Epidermal melanocyte (primary cell): ENCODE results near the gene HID1.
"Not testable (repeated sequence)": the region's sequence is repeated elsewhere in the genome, so short reads cannot be mapped to it uniquely, and the experiment has no call there.

Source experiments
- DNase-seq: peaks from one replicate; pipeline ENCODE4 v3.0.0; 2011; ENCODE audit warnings: low spot score; ENCODE audit not compliant: insufficient read length

The HID1 gene

GRCh38 chr17:74922694-74923537 lies 49.6 kb downstream of the HID1 start, which contains the start of gene USH1G:
Gene USH1G (minus strand): TSS chr17:74923255. CDS start chr17:74923073, 182 bp downstream.
- peak; percentile 52 for DNase-seq

DNA sequence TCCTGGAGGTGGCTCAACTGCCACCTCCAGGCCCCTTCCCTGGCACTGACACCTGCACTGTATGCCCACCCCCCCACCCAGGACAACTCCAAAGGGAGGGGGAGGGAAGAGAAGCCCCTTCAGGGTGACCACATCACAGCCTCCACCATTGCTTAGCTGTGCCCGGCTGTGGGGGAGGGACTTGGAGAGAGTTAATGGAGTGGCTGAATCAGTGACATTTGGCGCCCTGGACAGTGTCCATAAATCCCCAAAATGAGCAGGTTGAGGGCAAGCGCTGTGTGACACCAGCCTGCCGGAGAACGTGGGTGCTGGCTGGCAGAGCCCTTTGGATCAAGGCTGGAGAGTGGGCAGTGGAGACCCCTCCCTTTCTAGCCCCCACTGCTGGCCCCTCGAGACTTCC lies 50.4 kb downstream of the HID1 start:
- no peak for DNase-seq

DNA sequence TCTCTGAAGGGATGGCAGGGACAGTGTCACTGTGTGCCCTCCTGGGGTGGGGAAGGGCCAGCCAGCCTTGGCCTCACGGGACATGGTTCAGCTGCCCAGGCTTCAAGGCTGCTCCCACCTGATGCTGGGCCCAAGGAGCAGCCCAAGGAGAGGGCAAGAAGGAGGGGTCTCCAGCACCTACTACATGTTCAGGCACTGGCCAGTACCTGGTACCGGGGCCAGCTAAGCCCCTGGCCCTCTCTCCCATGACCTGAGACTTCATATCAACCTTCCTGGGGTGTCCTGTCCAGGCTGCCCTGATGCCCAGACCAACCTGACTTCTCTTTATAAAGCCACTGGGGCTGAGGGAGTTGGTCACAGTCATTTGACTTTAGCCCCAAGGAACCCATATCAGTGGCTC lies 50.8 kb downstream of the HID1 start:
- DNase-seq: no peak

DNA sequence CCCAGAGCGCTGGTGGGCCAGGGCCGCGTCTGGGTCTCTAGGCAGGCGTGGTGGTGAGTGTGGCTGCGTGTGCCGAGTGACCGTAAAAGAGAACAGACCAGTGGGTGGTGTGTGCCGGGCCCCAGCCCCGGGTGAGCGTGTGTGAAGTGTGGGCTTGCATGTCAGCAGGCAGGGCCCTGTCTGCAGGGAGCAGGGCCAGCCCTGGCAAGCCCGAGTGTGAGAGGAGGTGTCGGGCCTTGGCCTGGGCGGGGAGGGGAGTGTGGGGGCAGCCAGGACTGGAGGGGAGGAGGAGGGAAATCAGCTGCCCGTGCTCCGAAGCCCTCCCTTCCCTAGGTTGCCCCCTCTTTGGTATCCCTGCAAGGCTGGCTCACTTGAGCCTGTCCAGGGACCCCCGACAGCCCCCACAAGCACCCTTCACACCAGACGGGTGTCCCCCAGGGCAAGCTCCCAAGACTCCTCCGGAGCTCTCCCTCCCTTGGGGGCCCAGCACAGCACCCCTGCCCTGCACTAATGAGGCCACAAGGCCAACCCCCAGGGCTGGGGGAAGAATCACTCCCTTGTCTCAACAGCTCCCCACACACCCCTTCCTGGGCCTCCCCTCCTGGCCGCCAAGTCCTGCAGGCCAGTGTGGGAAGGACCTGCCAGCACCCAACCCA lies 51.4 kb downstream of the HID1 start:
- DNase-seq: no peak

GRCh38 chr17:74920642-74921025 lies 51.9 kb downstream of the HID1 start:
- DNase-seq: no peak

DNA sequence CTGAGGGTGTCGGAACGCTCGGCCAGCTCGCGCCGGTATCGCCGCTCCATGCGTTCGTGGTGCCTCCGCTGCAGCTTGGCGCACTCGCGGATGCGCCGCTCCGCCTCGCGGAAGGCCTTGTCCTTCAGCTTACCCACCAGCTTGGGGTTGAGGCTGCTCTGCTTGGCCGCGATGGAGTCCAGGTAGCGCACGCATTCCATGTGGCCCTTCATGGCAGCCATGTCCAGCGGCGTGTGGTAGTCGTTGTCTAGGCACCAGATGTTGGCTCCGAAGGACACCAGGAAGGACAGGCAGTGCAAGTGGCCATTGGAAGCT lies 52.3 kb downstream of the HID1 start:
- no peak for DNase-seq

GRCh38 chr17:74919440-74920305 lies 52.9 kb downstream of the HID1 start:
- no peak for DNase-seq

DNA sequence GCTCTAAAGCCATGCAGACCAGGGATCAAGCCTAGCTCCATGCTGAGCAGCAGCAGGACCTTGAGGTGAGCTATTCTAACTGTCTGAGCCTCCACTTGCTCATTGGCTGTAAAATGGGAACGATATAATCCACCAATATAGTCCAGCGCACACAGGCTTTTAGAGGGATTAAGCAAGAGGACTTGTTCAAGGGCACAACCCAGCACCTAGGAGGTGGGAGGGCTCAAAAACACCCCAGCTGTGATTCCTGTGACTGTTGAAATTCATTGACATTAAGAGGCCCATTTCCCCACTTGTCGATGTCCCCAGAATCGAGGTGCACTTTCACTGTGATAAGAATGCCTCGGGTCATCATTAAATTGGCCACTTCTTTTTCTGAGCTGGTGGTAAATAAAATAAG lies 53.7 kb downstream of the HID1 start:
- no peak for DNase-seq

GRCh38 chr17:74917430-74917829 lies 55.1 kb downstream of the HID1 start:
- no peak for DNase-seq

DNA sequence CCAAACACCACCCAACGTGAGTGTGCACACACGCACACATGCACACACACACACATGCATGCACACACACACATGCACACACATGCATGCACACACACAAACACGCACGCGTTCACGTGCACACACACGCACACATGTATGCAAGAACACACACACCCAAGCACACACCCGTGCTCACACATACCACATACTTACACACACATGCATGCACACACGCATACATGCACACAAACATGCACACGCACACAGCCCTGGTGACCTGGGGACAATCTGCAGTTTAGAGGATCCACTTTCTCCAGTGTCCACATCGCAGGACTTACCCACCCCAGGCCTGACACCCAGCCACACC lies 55.7 kb downstream of the HID1 start:
- DNase-seq: no peak

DNA sequence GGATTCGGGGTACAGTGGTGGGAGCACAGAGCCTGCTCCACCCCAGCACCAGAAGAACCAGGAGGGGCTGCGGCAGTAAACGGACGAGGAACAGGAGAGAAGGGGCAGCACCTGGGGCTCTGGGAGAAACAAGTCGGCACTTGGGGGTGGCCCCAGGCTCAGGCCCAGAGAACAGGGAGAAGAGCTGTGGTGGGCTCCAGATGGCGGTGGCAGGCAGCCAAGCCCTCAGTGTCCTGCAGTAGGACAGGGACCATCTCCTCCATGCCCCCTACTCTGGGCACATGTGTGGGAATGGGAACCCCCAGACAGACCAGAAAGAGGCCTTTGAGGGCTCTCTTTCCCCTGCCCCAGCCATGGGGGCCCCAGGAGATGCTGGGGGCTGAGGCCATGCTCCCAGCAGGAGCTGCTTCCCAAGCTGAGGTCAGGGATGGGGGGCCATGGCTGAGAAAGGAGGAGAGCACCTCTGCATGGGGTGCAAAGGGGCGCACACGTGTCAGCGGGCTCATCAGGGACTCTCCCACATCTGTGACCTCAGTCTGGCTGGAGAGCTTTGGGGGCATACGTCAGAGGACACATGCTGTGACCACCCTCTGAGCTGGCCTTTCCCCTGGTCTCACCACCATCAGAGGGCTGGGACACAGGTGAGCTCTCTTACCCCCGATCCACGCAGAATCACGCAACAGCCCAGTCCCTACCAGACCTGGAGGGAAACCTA lies 56.3 kb downstream of the HID1 start:
- no peak for DNase-seq

DNA sequence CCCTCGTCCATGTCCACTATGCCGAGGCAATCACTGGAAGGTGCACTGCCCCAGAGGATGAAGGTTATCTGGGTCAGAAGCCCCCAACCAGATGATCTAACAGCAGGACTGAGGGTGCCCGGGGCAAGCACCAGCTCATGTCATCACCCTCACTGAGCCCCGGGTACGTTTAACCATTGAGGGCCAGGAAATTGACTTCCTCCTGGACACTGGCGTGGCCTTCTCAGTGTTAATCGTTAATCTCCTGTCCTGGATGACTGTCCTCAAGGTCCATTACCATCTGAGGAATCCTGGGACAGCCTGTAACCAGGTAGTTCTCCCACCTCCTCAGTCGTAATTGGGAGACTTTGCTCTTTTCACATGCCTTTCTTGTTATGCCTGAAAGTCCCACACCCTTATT lies 61.1 kb downstream of the HID1 start:
- not testable (repeated sequence) for DNase-seq

- DNase-seq: not testable (repeated sequence)
Observed at GRCh38 chr17:74909097-74909496, 63.5 kb downstream of the HID1 start.

DNA sequence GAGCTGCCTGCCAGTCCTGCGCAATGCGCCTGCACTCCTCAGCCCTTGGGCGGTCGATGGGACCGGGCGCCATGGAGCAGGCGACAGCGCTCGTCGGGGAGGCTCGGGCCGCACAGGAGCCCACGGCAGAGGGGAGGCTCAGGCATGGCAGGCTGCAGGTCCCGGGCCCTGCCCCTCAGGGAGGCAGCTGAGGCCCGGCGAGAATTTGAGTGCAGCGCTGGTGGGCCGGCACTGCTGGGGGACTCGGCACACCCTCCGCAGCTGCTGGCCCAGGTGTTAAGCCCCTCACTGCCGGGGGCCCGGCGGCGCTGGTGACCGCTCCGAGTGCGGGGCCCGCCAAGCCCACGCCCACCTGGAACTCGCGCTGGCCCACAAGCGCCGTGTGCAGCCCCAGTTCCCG lies 65.5 kb downstream of the HID1 start:
- DNase-seq: no peak

- DNase-seq: not testable (repeated sequence)
Observed at GRCh38 chr17:74906214-74906793, 66.3 kb downstream of the HID1 start.

DNA sequence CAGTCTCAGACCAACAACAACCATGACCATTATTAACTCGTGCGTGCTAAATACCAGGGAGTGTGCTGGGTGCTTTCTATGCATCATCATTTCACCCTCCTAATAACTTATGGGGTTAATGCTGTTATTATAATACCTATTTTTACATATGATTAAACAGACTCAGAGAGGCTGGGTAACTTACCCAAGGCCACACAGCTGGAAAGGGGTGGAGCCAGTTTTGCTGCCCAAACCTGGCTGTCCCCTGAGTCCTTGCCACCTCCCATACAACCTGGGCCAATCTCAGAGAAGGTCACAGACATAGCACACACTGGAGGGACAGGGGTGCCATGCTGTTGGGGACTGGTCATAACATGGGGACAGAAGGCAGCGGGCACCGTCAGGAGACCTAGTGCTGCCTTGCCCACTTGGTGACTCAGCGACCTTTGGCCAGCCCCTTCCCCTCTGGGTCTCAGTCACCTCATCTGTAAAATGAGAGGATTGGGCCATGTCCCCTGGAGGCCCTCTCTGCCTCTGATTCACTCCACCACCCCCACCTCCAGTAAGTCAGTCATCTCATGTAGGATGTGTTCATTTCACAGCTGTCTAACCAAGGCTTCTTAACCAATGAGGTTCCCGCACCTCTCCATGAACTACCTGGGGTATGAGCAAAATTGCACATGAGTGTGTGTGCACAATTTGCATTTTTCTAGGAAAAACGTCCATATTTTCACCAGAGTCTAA lies 67.7 kb downstream of the HID1 start:
- no peak for DNase-seq

- DNase-seq: no peak
Observed at GRCh38 chr17:74903671-74904070, 68.9 kb downstream of the HID1 start.

DNA sequence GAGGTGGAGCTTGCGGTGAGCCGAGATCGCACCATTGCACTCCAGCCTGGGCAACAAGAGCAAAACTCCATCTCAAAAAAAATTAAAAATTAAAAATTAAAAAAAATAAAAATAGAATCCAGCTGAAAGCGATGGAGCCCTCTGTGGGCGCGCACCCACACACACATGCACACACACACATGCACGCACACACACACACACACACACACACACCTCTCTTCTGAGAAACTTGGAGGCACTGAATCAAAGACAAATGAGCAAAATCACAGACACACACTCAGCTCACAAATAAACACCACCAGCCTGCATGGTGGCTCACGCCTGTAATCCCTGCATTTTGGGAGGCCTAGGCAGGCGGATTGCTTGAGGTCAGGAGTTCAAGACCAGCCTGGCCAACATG lies 69.5 kb downstream of the HID1 start:
- DNase-seq: no peak

GRCh38 chr17:74901353-74902135 lies 71.0 kb downstream of the HID1 start:
- no peak for DNase-seq
